HL-60 (cell line): ENCODE results near the gene STRIT1.

ENCODE experiments used
- DNase-seq, 2 experiments: peaks; one replicate each; pipeline ENCODE4 v3.0.0-alpha.2; 2010 to 2020; ENCODE audit warnings: low read depth in 1 of 2, low spot score in 1 of 2
- H3K27ac ChIP-seq: fragments of 250-450 bp; sonication (Bioruptor Pico); replicated peaks from 2 replicates; pipeline ENCODE4 v1.5.1; 2020; ENCODE audit warnings: mild to moderate bottlenecking, moderate library complexity
- H3K27me3 ChIP-seq: fragments of 250-450 bp; sonication (Bioruptor Pico); 2 replicates; pipeline ENCODE4 v1.5.1; 2021; ENCODE audit warnings: mild to moderate bottlenecking, moderate library complexity; ENCODE audit not compliant: insufficient read depth, poor library complexity, severe bottlenecking
- H3K4me3 ChIP-seq: replicated peaks from 2 replicates; pipeline ENCODE4 v1.5.1; 2011; ENCODE audit warnings: mild to moderate bottlenecking, control low read depth, low read length; ENCODE audit not compliant: insufficient read depth
- GABPA ChIP-seq: IDR thresholded peaks from 2 replicates; pipeline ENCODE4 v1.6.1; 2012; ENCODE audit warnings: low read depth
- POLR2AphosphoS5 ChIP-seq: IDR thresholded peaks from 2 replicates; pipeline ENCODE4 v1.6.1; 2012; ENCODE audit warnings: low read depth
- SPI1 ChIP-seq: IDR thresholded peaks from 2 replicates; pipeline ENCODE4 v1.6.1; 2012; ENCODE audit warnings: low read depth, mild to moderate bottlenecking, borderline replicate concordance
- TF ChIP-seq, protein P1 (sequence below): IDR thresholded peaks from 2 replicates; pipeline ENCODE4 v1.6.1; 2012; ENCODE audit warnings: low read depth; ENCODE audit not compliant: insufficient replicate concordance
- TF ChIP-seq, protein P2 (sequence below): IDR thresholded peaks from one replicate; pipeline ENCODE4 v1.5.1; 2011; ENCODE audit warnings: low read length, control low read depth, inconsistent platforms; ENCODE audit not compliant: insufficient read depth

The STRIT1 gene

DNA sequence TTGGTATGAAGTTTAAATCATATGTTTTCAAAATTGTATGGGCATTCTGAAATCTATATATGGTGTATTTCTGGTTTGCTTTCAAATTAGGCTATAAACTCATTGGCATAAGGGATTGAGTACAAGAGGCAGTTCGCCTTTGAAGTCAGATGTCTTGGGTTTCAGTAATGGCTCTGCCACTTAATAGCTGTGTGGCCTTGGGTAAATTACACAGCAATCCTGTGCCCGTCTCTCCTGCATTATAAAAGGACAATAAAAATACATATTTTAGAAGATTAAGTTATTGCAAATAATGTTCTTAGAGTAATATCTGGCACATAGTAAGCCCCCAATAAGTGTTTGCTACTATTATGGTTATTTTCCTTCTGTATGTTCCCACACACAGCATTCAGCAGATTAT, 20.4 kb upstream of the STRIT1 start:
- no peak overlapping the region for H3K27ac ChIP-seq
- no peak for DNase-seq
- H3K27me3 ChIP-seq = no peaks in the 10 kb centered on the region
- no peak overlapping the region for H3K4me3 ChIP-seq
- TF ChIP-seq, protein P1, sequence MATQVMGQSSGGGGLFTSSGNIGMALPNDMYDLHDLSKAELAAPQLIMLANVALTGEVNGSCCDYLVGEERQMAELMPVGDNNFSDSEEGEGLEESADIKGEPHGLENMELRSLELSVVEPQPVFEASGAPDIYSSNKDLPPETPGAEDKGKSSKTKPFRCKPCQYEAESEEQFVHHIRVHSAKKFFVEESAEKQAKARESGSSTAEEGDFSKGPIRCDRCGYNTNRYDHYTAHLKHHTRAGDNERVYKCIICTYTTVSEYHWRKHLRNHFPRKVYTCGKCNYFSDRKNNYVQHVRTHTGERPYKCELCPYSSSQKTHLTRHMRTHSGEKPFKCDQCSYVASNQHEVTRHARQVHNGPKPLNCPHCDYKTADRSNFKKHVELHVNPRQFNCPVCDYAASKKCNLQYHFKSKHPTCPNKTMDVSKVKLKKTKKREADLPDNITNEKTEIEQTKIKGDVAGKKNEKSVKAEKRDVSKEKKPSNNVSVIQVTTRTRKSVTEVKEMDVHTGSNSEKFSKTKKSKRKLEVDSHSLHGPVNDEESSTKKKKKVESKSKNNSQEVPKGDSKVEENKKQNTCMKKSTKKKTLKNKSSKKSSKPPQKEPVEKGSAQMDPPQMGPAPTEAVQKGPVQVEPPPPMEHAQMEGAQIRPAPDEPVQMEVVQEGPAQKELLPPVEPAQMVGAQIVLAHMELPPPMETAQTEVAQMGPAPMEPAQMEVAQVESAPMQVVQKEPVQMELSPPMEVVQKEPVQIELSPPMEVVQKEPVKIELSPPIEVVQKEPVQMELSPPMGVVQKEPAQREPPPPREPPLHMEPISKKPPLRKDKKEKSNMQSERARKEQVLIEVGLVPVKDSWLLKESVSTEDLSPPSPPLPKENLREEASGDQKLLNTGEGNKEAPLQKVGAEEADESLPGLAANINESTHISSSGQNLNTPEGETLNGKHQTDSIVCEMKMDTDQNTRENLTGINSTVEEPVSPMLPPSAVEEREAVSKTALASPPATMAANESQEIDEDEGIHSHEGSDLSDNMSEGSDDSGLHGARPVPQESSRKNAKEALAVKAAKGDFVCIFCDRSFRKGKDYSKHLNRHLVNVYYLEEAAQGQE = no peak
- TF ChIP-seq, protein P2, sequence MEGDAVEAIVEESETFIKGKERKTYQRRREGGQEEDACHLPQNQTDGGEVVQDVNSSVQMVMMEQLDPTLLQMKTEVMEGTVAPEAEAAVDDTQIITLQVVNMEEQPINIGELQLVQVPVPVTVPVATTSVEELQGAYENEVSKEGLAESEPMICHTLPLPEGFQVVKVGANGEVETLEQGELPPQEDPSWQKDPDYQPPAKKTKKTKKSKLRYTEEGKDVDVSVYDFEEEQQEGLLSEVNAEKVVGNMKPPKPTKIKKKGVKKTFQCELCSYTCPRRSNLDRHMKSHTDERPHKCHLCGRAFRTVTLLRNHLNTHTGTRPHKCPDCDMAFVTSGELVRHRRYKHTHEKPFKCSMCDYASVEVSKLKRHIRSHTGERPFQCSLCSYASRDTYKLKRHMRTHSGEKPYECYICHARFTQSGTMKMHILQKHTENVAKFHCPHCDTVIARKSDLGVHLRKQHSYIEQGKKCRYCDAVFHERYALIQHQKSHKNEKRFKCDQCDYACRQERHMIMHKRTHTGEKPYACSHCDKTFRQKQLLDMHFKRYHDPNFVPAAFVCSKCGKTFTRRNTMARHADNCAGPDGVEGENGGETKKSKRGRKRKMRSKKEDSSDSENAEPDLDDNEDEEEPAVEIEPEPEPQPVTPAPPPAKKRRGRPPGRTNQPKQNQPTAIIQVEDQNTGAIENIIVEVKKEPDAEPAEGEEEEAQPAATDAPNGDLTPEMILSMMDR = no peak
- TF ChIP-seq POLR2AphosphoS5 = no peak
- TF ChIP-seq SPI1 = no peak
- no peak for TF ChIP-seq GABPA

DNA sequence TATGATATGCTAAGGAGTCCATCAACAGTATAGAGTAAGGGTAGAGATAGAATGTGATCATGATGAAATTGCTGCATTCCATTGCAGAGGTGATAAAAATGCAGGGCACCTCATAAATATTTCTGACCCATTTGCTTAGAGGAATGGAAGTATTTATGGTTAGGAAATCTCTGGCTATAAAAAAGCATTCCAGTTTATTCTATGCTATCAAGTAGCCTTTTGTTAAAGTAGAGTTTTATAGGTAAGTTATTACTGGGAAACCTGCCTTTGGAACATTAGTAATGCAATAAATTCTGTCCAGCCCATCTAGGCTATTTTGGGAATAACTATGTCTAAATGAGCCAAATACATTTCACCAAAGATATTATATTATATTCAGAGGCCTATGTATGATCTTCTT, 19.8 kb upstream of the STRIT1 start:
- no peak overlapping the region for H3K4me3 ChIP-seq
- no peak for DNase-seq
- H3K27ac ChIP-seq = no peak overlapping the region
- no peaks in the 10 kb centered on the region for H3K27me3 ChIP-seq
- TF ChIP-seq, protein P1 = no peak
- TF ChIP-seq GABPA (no peak), SPI1 (no peak), POLR2AphosphoS5 (no peak)
- TF ChIP-seq, protein P2 = no peak

DNA sequence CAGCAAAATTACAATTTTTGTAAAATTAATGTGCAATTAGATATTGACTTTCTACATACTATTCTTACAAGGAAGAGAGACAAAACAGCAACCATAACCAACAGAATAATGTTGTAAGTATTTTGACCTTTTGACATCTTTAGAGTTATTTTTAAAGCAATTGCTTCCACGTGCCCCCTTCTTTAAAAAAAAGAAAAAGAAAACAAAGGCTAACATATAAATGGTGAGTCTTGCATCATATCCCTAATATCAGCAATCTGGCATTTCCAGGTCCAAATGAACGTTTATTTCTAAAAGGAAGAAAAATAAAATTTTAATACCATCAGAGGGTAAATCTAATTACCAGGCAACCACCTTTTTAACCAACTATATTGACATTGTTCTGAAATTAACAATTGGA, 19.3 kb upstream of the STRIT1 start:
- Histone ChIP-seq H3K27ac (no peak overlapping the region), H3K27me3 (no peaks in the 10 kb centered on the region), H3K4me3 (no peak overlapping the region)
- DNase-seq = no peak
- TF ChIP-seq, protein P2 = no peak
- TF ChIP-seq SPI1 (no peak), GABPA (no peak)

DNA sequence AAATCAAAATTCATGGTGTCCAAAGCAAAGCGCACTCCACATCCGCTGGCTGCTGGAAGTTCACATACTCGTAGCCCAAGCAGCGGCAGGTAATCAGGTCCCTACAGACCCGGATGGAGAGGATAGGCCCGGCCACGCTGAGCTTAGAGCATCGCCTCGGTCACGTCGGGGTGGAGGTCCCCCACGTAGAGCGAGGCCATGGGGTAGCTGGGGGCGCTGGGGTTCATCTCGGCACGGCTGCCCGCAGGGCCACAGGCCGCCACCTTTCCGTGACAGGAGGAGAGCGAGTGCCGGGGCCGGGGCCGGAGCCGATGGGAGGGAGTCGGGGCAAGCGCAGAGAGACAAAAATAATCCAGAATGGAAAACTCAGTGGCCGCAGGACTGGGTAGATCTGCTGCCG, 16.1 kb upstream of the STRIT1 start:
- Histone ChIP-seq H3K27me3 (no peaks in the 10 kb centered on the region), H3K27ac (no peak overlapping the region), H3K4me3 (no peak overlapping the region)
- TF ChIP-seq POLR2AphosphoS5 (no peak), SPI1 (no peak), GABPA (no peak)
- TF ChIP-seq, protein P2 = no peak
- TF ChIP-seq, protein P1 = no peak
- DNase-seq = no peak
